ENCODE measurements around the gene TMEM60. TPM values are rescaled to one million over a fixed set of nuclear protein-coding genes. Genes with fewer than 3 reads are reported as not detected.
"Not testable (repeated sequence)": the region's sequence is repeated elsewhere in the genome, so short reads cannot be mapped to it uniquely, and the experiment has no call there.

The TMEM60 gene
- polyA plus RNA-seq, 1 donor (not counting 4 experiments of a cell fraction or from before 2014, with no cell fraction given) = 27.5 TPM

GRCh38 chr7:77786018-77786417, 12.2 kb downstream of the TMEM60 start:
- no peak for TF ChIP-seq CTCF (optimal IDR thresholded peaks at IDR 0.05 in 1 of 3, IDR thresholded peaks at IDR 0.05 in 1 of 3, conservative IDR thresholded peaks at IDR 0.05 in 1 of 3; ENCODE audit: extremely low read depth in 1 of 3, insufficient read depth in 2 of 3, low read length in 3 of 3)
- no peak for TF ChIP-seq EZH2 (IDR thresholded peaks at IDR 0.05; ENCODE audit: low read length)
- Histone ChIP-seq H2AFZ (ENCODE audit: control insufficient read depth, low read length) (no peak overlapping the region), H3K4me3 (ENCODE audit: control insufficient read depth in 2 of 3, extremely low read depth in 1 of 3, insufficient read depth in 2 of 3, low read depth in 1 of 3, low read length in 3 of 3) (no peak overlapping the region), H3K27me3 (ENCODE audit: control insufficient read depth, extremely low read depth, insufficient read depth, low read length) (no peaks in the 10 kb centered on the region), H3K27ac (ENCODE audit: control insufficient read depth, insufficient read depth, low read length) (no peak overlapping the region), H3K4me2 (ENCODE audit: control insufficient read depth, extremely low read depth, insufficient read depth, low read depth, low read length) (no peak overlapping the region), H3K9me1 (ENCODE audit: control insufficient read depth, extremely low read depth, insufficient read depth, low read length) (no peaks in the 10 kb centered on the region), H3K79me2 (ENCODE audit: control insufficient read depth, insufficient read depth, low read length) (no peaks in the 10 kb centered on the region), H3K36me3 (ENCODE audit: control insufficient read depth in 2 of 2, extremely low read depth in 1 of 2, insufficient read depth in 2 of 2, low read length in 2 of 2) (no peaks in the 10 kb centered on the region), H3K9me3 (ENCODE audit: control insufficient read depth, low read depth, low read length) (no peaks in the 10 kb centered on the region), H4K20me1 (ENCODE audit: control insufficient read depth, extremely low read depth, insufficient read depth, low read length) (no peaks in the 10 kb centered on the region), H3K4me1 (ENCODE audit: control insufficient read depth, extremely low read depth, insufficient read depth, low read length) (no peaks in the 10 kb centered on the region), H3K9ac (ENCODE audit: control insufficient read depth, extremely low read depth, insufficient read depth, low read length) (no peak overlapping the region)
- DNase-seq (ENCODE audit: low read depth, low spot score) (no peak), FAIRE-seq (no peak)
- dilution Hi-C loops (cut with MboI; ENCODE audit: extremely low pct_ligation_motif_present, low sequenced_read_pairs) = no loop called here

- DNase-seq (ENCODE audit: low read depth, low spot score); H3K9me3 ChIP-seq (ENCODE audit: control insufficient read depth, low read depth, low read length); H3K9ac ChIP-seq (ENCODE audit: control insufficient read depth, extremely low read depth, insufficient read depth, low read length); H3K27me3 ChIP-seq (ENCODE audit: control insufficient read depth, extremely low read depth, insufficient read depth, low read length); H2AFZ ChIP-seq (ENCODE audit: control insufficient read depth, low read length); H3K27ac ChIP-seq (ENCODE audit: control insufficient read depth, insufficient read depth, low read length); H3K4me2 ChIP-seq (ENCODE audit: control insufficient read depth, extremely low read depth, insufficient read depth, low read depth, low read length); H3K4me3 ChIP-seq (ENCODE audit: control insufficient read depth in 2 of 3, extremely low read depth in 1 of 3, insufficient read depth in 2 of 3, low read depth in 1 of 3, low read length in 3 of 3); H3K4me1 ChIP-seq (ENCODE audit: control insufficient read depth, extremely low read depth, insufficient read depth, low read length); H3K9me1 ChIP-seq (ENCODE audit: control insufficient read depth, extremely low read depth, insufficient read depth, low read length); FAIRE-seq; H3K36me3 ChIP-seq (ENCODE audit: control insufficient read depth in 2 of 2, extremely low read depth in 1 of 2, insufficient read depth in 2 of 2, low read length in 2 of 2); dilution Hi-C loops (cut with MboI; ENCODE audit: extremely low pct_ligation_motif_present, low sequenced_read_pairs); H3K79me2 ChIP-seq (ENCODE audit: control insufficient read depth, insufficient read depth, low read length); H4K20me1 ChIP-seq (ENCODE audit: control insufficient read depth, extremely low read depth, insufficient read depth, low read length): not testable (repeated sequence)
Observed at GRCh38 chr7:77784426-77784825, 13.8 kb downstream of the TMEM60 start.

GRCh38 chr7:77783545-77783944, 14.7 kb downstream of the TMEM60 start:
- Histone ChIP-seq H3K27ac (ENCODE audit: control insufficient read depth, insufficient read depth, low read length) (no peak overlapping the region), H3K27me3 (ENCODE audit: control insufficient read depth, extremely low read depth, insufficient read depth, low read length) (no peaks in the 10 kb centered on the region), H2AFZ (ENCODE audit: control insufficient read depth, low read length) (no peak overlapping the region), H3K4me1 (ENCODE audit: control insufficient read depth, extremely low read depth, insufficient read depth, low read length) (no peaks in the 10 kb centered on the region), H3K79me2 (ENCODE audit: control insufficient read depth, insufficient read depth, low read length) (no peaks in the 10 kb centered on the region), H3K9me1 (ENCODE audit: control insufficient read depth, extremely low read depth, insufficient read depth, low read length) (no peaks in the 10 kb centered on the region), H4K20me1 (ENCODE audit: control insufficient read depth, extremely low read depth, insufficient read depth, low read length) (no peaks in the 10 kb centered on the region), H3K9ac (ENCODE audit: control insufficient read depth, extremely low read depth, insufficient read depth, low read length) (no peak overlapping the region), H3K36me3 (ENCODE audit: control insufficient read depth in 2 of 2, extremely low read depth in 1 of 2, insufficient read depth in 2 of 2, low read length in 2 of 2) (peaks cover 0 to 4% of the 10 kb centered on the region in 2 experiments), H3K9me3 (ENCODE audit: control insufficient read depth, low read depth, low read length) (no peaks in the 10 kb centered on the region), H3K4me3 (ENCODE audit: control insufficient read depth in 2 of 3, extremely low read depth in 1 of 3, insufficient read depth in 2 of 3, low read depth in 1 of 3, low read length in 3 of 3) (no peak overlapping the region), H3K4me2 (ENCODE audit: control insufficient read depth, extremely low read depth, insufficient read depth, low read depth, low read length) (no peak overlapping the region)
- TF ChIP-seq EZH2 (IDR thresholded peaks at IDR 0.05; ENCODE audit: low read length) = no peak
- dilution Hi-C loops (cut with MboI; ENCODE audit: extremely low pct_ligation_motif_present, low sequenced_read_pairs) = no loop called here
- FAIRE-seq (no peak), DNase-seq (ENCODE audit: low read depth, low spot score) (no peak)
